HEK293 (cell line): Measurements from ENCODE around the gene DGUOK.

Source experiments
- CTCF ChIA-PET: fragments of 350-600 bp; formaldehyde crosslinking; extraction: SDS; loops from one replicate; lab custom pipeline; 2021; ENCODE audit warnings: antibody characterized with exemption; lab: Yijun Ruan, JAX
- POLR2A ChIA-PET: fragments of 300-600 bp; formaldehyde crosslinking; extraction: SDS; loops from one replicate; lab custom pipeline; 2020; ENCODE audit warnings: antibody characterized with exemption, inconsistent platforms; lab: Yijun Ruan, JAX
- H3K27ac ChIP-seq: fragments of 200-500 bp; sonication (Bioruptor generic); 2 replicates; pipeline ENCODE4 v1.5.1; 2014; ENCODE audit warnings: low read depth, low read length, control low read depth, inconsistent platforms; ENCODE audit errors: extremely low read depth
- H3K36me3 ChIP-seq, 2 experiments: fragments of 200-500 bp in 1 of 2; sonication (Bioruptor generic) in 1 of 2; 1 replicate in 1 of 2; 2 replicates in 1 of 2; pipeline ENCODE4 v1.5.1; 2014 to 2017; ENCODE audit warnings: inconsistent platforms in 2 of 2, low read length in 2 of 2; ENCODE audit not compliant: control insufficient read depth in 2 of 2, insufficient read depth in 1 of 2
- H3K4me1 ChIP-seq: fragments of 200-500 bp; sonication (Bioruptor generic); 2 replicates; pipeline ENCODE4 v1.5.1; 2014; ENCODE audit warnings: mild to moderate bottlenecking, low read length, inconsistent platforms; ENCODE audit not compliant: control insufficient read depth, insufficient read depth
- H3K4me3 ChIP-seq: 2 replicates; pipeline ENCODE4 v1.5.1; 2011; ENCODE audit warnings: low read depth, mild to moderate bottlenecking, control low read depth, low read length, moderate library complexity
- H3K9me3 ChIP-seq: fragments of 200-500 bp; sonication (Bioruptor generic); 2 replicates; pipeline ENCODE4 v1.5.1; 2014; ENCODE audit warnings: low read depth, low read length, inconsistent platforms; ENCODE audit not compliant: control insufficient read depth, insufficient read depth
- BCL11B ChIP-seq: fragments of 450-650 bp; formaldehyde crosslinking; IDR thresholded peaks from 2 replicates; pipeline ENCODE4 v1.5.1; 2016; ENCODE audit warnings: low read depth, missing biosample characterization, missing genetic modification characterization
- EGR2 ChIP-seq: fragments of 450-650 bp; formaldehyde crosslinking; IDR thresholded peaks from 2 replicates; pipeline ENCODE4 v1.5.1; 2016; ENCODE audit warnings: low read depth, missing biosample characterization, missing genetic modification characterization
- HOXC10 ChIP-seq: sonication (generic); formaldehyde crosslinking; IDR thresholded peaks from 2 replicates; pipeline ENCODE4 v1.8.1; 2023; ENCODE audit warnings: mild to moderate bottlenecking, missing genetic modification reagents
- KLF10 ChIP-seq: fragments of 450-650 bp; IDR thresholded peaks from 2 replicates; pipeline ENCODE4 v1.5.1; 2018; ENCODE audit warnings: missing biosample characterization, mild to moderate bottlenecking, missing genetic modification characterization
- SP2 ChIP-seq: fragments of 450-650 bp; formaldehyde crosslinking; IDR thresholded peaks from 2 replicates; pipeline ENCODE4 v1.5.1; 2016; ENCODE audit warnings: missing biosample characterization, missing genetic modification characterization
- SP3 ChIP-seq: fragments of 450-650 bp; formaldehyde crosslinking; IDR thresholded peaks from 2 replicates; pipeline ENCODE4 v1.5.1; 2016; ENCODE audit warnings: missing biosample characterization, missing genetic modification characterization
- TCF7L2 ChIP-seq: IDR thresholded peaks from 2 replicates; pipeline ENCODE4 v1.6.1; 2011; ENCODE audit warnings: low read depth, mild to moderate bottlenecking, inconsistent platforms, low read length, moderate library complexity, borderline replicate concordance
- TSHZ1 ChIP-seq: fragments of 450-650 bp; formaldehyde crosslinking; IDR thresholded peaks from 2 replicates; pipeline ENCODE4 v1.5.1; 2016; ENCODE audit warnings: missing biosample characterization, missing genetic modification characterization, borderline replicate concordance
- ZBTB48 ChIP-seq: fragments of 450-650 bp; formaldehyde crosslinking; IDR thresholded peaks from 2 replicates; pipeline ENCODE4 v1.5.1; 2016; ENCODE audit warnings: missing biosample characterization, missing genetic modification characterization
- ZFHX2 ChIP-seq: fragments of 450-650 bp; formaldehyde crosslinking; conservative IDR thresholded peaks from 2 replicates; pipeline ENCODE4 v1.5.1; 2016; ENCODE audit warnings: missing biosample characterization, missing genetic modification characterization
- ZIC2 ChIP-seq: fragments of 450-650 bp; formaldehyde crosslinking; IDR thresholded peaks from 2 replicates; pipeline ENCODE4 v1.5.1; 2016; ENCODE audit warnings: missing biosample characterization, missing genetic modification characterization
- ZNF16 ChIP-seq: fragments of 450-650 bp; formaldehyde crosslinking; IDR thresholded peaks from 2 replicates; pipeline ENCODE4 v1.5.1; 2016; ENCODE audit warnings: low read depth, missing biosample characterization, missing genetic modification characterization
- ZNF169 ChIP-seq: fragments of 450-650 bp; formaldehyde crosslinking; IDR thresholded peaks from 2 replicates; pipeline ENCODE4 v1.5.1; 2016; ENCODE audit warnings: missing biosample characterization, missing genetic modification characterization
- ZNF311 ChIP-seq: fragments of 450-650 bp; formaldehyde crosslinking; IDR thresholded peaks from 2 replicates; pipeline ENCODE4 v1.5.1; 2017; ENCODE audit warnings: missing biosample characterization, missing genetic modification characterization, borderline replicate concordance
- ZNF37A ChIP-seq: fragments of 450-650 bp; IDR thresholded peaks from 2 replicates; pipeline ENCODE4 v1.5.1; 2018; ENCODE audit warnings: missing biosample characterization, missing genetic modification characterization
- ZNF513 ChIP-seq: fragments of 450-650 bp; IDR thresholded peaks from 2 replicates; pipeline ENCODE4 v1.5.1; 2018; ENCODE audit warnings: missing biosample characterization, missing genetic modification characterization
- ZNF660 ChIP-seq: fragments of 450-650 bp; IDR thresholded peaks from 2 replicates; pipeline ENCODE4 v1.5.1; 2018; ENCODE audit warnings: missing biosample characterization, mild to moderate bottlenecking, missing genetic modification characterization
- ZNF701 ChIP-seq: fragments of 450-650 bp; formaldehyde crosslinking; IDR thresholded peaks from 2 replicates; pipeline ENCODE4 v1.5.1; 2016; ENCODE audit warnings: missing biosample characterization, missing genetic modification characterization
- ZNF747 ChIP-seq: fragments of 450-650 bp; formaldehyde crosslinking; IDR thresholded peaks from 2 replicates; pipeline ENCODE4 v1.5.1; 2016; ENCODE audit warnings: missing biosample characterization, missing genetic modification characterization
- ZSCAN30 ChIP-seq: fragments of 450-650 bp; IDR thresholded peaks from 2 replicates; pipeline ENCODE4 v1.5.1; 2018; ENCODE audit warnings: missing biosample characterization, mild to moderate bottlenecking, missing genetic modification characterization, moderate library complexity
- ZXDB ChIP-seq: fragments of 450-650 bp; formaldehyde crosslinking; IDR thresholded peaks from 2 replicates; pipeline ENCODE4 v1.5.1; 2016; ENCODE audit warnings: missing biosample characterization, missing genetic modification characterization
- TF ChIP-seq, protein P1 (sequence below): fragments of 450-650 bp; formaldehyde crosslinking; IDR thresholded peaks from 2 replicates; pipeline ENCODE4 v1.5.1; 2016; ENCODE audit warnings: missing biosample characterization, missing genetic modification characterization
- TF ChIP-seq, protein P2 (sequence below): fragments of 450-650 bp; formaldehyde crosslinking; IDR thresholded peaks from 2 replicates; pipeline ENCODE4 v1.5.1; 2016; ENCODE audit warnings: missing biosample characterization, missing genetic modification characterization
- TF ChIP-seq, protein P3 (sequence below): IDR thresholded peaks from 2 replicates; pipeline ENCODE4 v1.6.1; 2011; ENCODE audit warnings: mild to moderate bottlenecking, low read depth, low read length, borderline replicate concordance

The DGUOK gene

GRCh38 chr2:74001781-74002504, 75.3 kb downstream of the DGUOK start (continued):
- TF ChIP-seq, protein P1, sequence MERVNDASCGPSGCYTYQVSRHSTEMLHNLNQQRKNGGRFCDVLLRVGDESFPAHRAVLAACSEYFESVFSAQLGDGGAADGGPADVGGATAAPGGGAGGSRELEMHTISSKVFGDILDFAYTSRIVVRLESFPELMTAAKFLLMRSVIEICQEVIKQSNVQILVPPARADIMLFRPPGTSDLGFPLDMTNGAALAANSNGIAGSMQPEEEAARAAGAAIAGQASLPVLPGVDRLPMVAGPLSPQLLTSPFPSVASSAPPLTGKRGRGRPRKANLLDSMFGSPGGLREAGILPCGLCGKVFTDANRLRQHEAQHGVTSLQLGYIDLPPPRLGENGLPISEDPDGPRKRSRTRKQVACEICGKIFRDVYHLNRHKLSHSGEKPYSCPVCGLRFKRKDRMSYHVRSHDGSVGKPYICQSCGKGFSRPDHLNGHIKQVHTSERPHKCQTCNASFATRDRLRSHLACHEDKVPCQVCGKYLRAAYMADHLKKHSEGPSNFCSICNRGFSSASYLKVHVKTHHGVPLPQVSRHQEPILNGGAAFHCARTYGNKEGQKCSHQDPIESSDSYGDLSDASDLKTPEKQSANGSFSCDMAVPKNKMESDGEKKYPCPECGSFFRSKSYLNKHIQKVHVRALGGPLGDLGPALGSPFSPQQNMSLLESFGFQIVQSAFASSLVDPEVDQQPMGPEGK (tag by site-specific recombination) = peak; percentile 26; the same call in 1 of the 2 replicates
- TF ChIP-seq TSHZ1 (tag by site-specific recombination) (no peak), ZIC2 (tag by site-specific recombination) (peak; percentile 37; the same call in 1 of the 2 replicates), ZFHX2 (tag by site-specific recombination) (peak; percentile 93)

GRCh38 chr2:74002505-74003421, 76.1 kb downstream of the DGUOK start:
- H3K9me3 ChIP-seq = no peaks in the 10 kb centered on the region
- peaks cover 38% of the 10 kb centered on the region for H3K4me1 ChIP-seq
- ChIA-PET POLR2A (interaction anchor here (0.6 to 2.3 kb wide), 8 partner anchors 9 to 319 kb away, joined by 3 to 10 read pairs (median 6); partner anchors contain the start of gene DGUOK), CTCF (no interaction called here)
- H3K27ac ChIP-seq = peak overlapping the region; percentile 63; the same call in 1 of the 2 replicates
- peak overlapping the region; percentile 56 for H3K4me3 ChIP-seq
- peaks cover 0 to 8% of the 10 kb centered on the region in 2 experiments; a peak in 1 of 3 replicates for H3K36me3 ChIP-seq
- TF ChIP-seq ZNF37A (tag by site-specific recombination) (no peak), ZNF311 (tag by site-specific recombination) (no peak), ZNF701 (tag by site-specific recombination) (no peak), ZNF747 (no peak), ZNF660 (tag by site-specific recombination) (0 out of 2 replicates have a peak, but pooled peaks have one; percentile 18), ZNF169 (tag by site-specific recombination) (no peak), ZNF513 (no peak), KLF10 (peak; percentile 94), ZBTB48 (tag by site-specific recombination) (peak; percentile 90), SP3 (tag by site-specific recombination) (no peak), ZSCAN30 (tag by site-specific recombination) (peak; percentile 84), ZFHX2 (tag by site-specific recombination) (peak; percentile 89), ZXDB (tag by site-specific recombination) (no peak), ZIC2 (tag by site-specific recombination) (peak; percentile 40), SP2 (tag by site-specific recombination) (no peak; the same call in 1 of the 2 replicates), HOXC10 (CRISPR knock-in tag) (0 out of 2 replicates have a peak, but pooled peaks have one; percentile 77), ZNF16 (no peak), EGR2 (tag by site-specific recombination) (peak; percentile 88), TCF7L2 (no peak), BCL11B (tag by site-specific recombination) (no peak)
- TF ChIP-seq, protein P2, sequence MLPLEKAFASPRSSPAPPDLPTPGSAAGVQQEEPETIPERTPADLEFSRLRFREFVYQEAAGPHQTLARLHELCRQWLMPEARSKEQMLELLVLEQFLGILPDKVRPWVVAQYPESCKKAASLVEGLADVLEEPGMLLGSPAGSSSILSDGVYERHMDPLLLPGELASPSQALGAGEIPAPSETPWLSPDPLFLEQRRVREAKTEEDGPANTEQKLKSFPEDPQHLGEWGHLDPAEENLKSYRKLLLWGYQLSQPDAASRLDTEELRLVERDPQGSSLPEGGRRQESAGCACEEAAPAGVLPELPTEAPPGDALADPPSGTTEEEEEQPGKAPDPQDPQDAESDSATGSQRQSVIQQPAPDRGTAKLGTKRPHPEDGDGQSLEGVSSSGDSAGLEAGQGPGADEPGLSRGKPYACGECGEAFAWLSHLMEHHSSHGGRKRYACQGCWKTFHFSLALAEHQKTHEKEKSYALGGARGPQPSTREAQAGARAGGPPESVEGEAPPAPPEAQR (tag by site-specific recombination) = no peak
- TF ChIP-seq, protein P3, sequence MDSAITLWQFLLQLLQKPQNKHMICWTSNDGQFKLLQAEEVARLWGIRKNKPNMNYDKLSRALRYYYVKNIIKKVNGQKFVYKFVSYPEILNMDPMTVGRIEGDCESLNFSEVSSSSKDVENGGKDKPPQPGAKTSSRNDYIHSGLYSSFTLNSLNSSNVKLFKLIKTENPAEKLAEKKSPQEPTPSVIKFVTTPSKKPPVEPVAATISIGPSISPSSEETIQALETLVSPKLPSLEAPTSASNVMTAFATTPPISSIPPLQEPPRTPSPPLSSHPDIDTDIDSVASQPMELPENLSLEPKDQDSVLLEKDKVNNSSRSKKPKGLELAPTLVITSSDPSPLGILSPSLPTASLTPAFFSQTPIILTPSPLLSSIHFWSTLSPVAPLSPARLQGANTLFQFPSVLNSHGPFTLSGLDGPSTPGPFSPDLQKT = no peak
